HEK293 (cell line): ENCODE data around the gene STK39.

ENCODE experiments used
- CTCF ChIA-PET: fragments of 350-600 bp; formaldehyde crosslinking; extraction: SDS; loops from one replicate; lab custom pipeline; 2021; ENCODE audit warnings: antibody characterized with exemption; lab: Yijun Ruan, JAX
- POLR2A ChIA-PET: fragments of 300-600 bp; formaldehyde crosslinking; extraction: SDS; loops from one replicate; lab custom pipeline; 2020; ENCODE audit warnings: antibody characterized with exemption, inconsistent platforms; lab: Yijun Ruan, JAX
- H3K27ac ChIP-seq: fragments of 200-500 bp; sonication (Bioruptor generic); 2 replicates; pipeline ENCODE4 v1.5.1; 2014; ENCODE audit warnings: low read depth, low read length, control low read depth, inconsistent platforms; ENCODE audit errors: extremely low read depth
- H3K36me3 ChIP-seq, 2 experiments: fragments of 200-500 bp in 1 of 2; sonication (Bioruptor generic) in 1 of 2; 1 replicate in 1 of 2; 2 replicates in 1 of 2; pipeline ENCODE4 v1.5.1; 2014 to 2017; ENCODE audit warnings: inconsistent platforms in 2 of 2, low read length in 2 of 2; ENCODE audit not compliant: control insufficient read depth in 2 of 2, insufficient read depth in 1 of 2
- H3K4me1 ChIP-seq: fragments of 200-500 bp; sonication (Bioruptor generic); 2 replicates; pipeline ENCODE4 v1.5.1; 2014; ENCODE audit warnings: mild to moderate bottlenecking, low read length, inconsistent platforms; ENCODE audit not compliant: control insufficient read depth, insufficient read depth
- H3K4me3 ChIP-seq: 2 replicates; pipeline ENCODE4 v1.5.1; 2011; ENCODE audit warnings: low read depth, mild to moderate bottlenecking, control low read depth, low read length, moderate library complexity
- H3K9me3 ChIP-seq: fragments of 200-500 bp; sonication (Bioruptor generic); 2 replicates; pipeline ENCODE4 v1.5.1; 2014; ENCODE audit warnings: low read depth, low read length, inconsistent platforms; ENCODE audit not compliant: control insufficient read depth, insufficient read depth
- BCL11A ChIP-seq: fragments of 450-650 bp; formaldehyde crosslinking; IDR thresholded peaks from 2 replicates; pipeline ENCODE4 v1.5.1; 2016; ENCODE audit warnings: low read depth, missing biosample characterization, missing genetic modification characterization
- KLF7 ChIP-seq: fragments of 450-650 bp; formaldehyde crosslinking; IDR thresholded peaks from 2 replicates; pipeline ENCODE4 v1.5.1; 2016; ENCODE audit warnings: missing biosample characterization, missing genetic modification characterization, borderline replicate concordance
- PRDM1 ChIP-seq: fragments of 450-650 bp; formaldehyde crosslinking; IDR thresholded peaks from 2 replicates; pipeline ENCODE4; 2016; ENCODE audit warnings: missing biosample characterization, missing genetic modification characterization
- ZBTB1 ChIP-seq: fragments of 450-650 bp; formaldehyde crosslinking; IDR thresholded peaks from 2 replicates; pipeline ENCODE4 v1.5.1; 2016; ENCODE audit warnings: missing biosample characterization, missing genetic modification characterization
- ZBTB20 ChIP-seq: fragments of 450-650 bp; formaldehyde crosslinking; IDR thresholded peaks from 2 replicates; pipeline ENCODE4 v1.5.1; 2016; ENCODE audit warnings: missing biosample characterization, missing genetic modification characterization
- ZFP3 ChIP-seq: fragments of 450-650 bp; formaldehyde crosslinking; IDR thresholded peaks from 2 replicates; pipeline ENCODE4 v1.5.1; 2016; ENCODE audit warnings: low read depth, missing biosample characterization, missing genetic modification characterization
- ZNF23 ChIP-seq: fragments of 450-650 bp; formaldehyde crosslinking; IDR thresholded peaks from 2 replicates; pipeline ENCODE4 v1.5.1; 2016; ENCODE audit warnings: missing biosample characterization, missing genetic modification characterization, borderline replicate concordance
- ZNF366 ChIP-seq: fragments of 450-650 bp; formaldehyde crosslinking; conservative IDR thresholded peaks from 2 replicates; pipeline ENCODE4 v1.5.1; 2016; ENCODE audit warnings: missing biosample characterization, missing genetic modification characterization
- ZNF433 ChIP-seq: fragments of 450-650 bp; formaldehyde crosslinking; IDR thresholded peaks from 2 replicates; pipeline ENCODE4 v1.5.1; 2016; ENCODE audit warnings: missing biosample characterization, missing genetic modification characterization, low read depth
- ZNF530 ChIP-seq: fragments of 450-650 bp; formaldehyde crosslinking; IDR thresholded peaks from 2 replicates; pipeline ENCODE4 v1.5.1; 2016; ENCODE audit warnings: low read depth, missing biosample characterization, missing genetic modification characterization
- ZNF600 ChIP-seq: fragments of 450-650 bp; formaldehyde crosslinking; IDR thresholded peaks from 2 replicates; pipeline ENCODE4 v1.5.1; 2016; ENCODE audit warnings: missing biosample characterization, missing genetic modification characterization
- ZNF610 ChIP-seq: fragments of 450-650 bp; formaldehyde crosslinking; IDR thresholded peaks from 2 replicates; pipeline ENCODE4 v1.5.1; 2016; ENCODE audit warnings: missing biosample characterization, missing genetic modification characterization, borderline replicate concordance
- ZNF621 ChIP-seq: fragments of 450-650 bp; formaldehyde crosslinking; IDR thresholded peaks from 2 replicates; pipeline ENCODE4 v1.5.1; 2017; ENCODE audit warnings: missing biosample characterization, missing genetic modification characterization
- ZNF670 ChIP-seq: fragments of 450-650 bp; formaldehyde crosslinking; IDR thresholded peaks from 2 replicates; pipeline ENCODE4 v1.5.1; 2016; ENCODE audit warnings: missing biosample characterization, missing genetic modification characterization, low read depth
- ZNF776 ChIP-seq: fragments of 450-650 bp; formaldehyde crosslinking; IDR thresholded peaks from 2 replicates; pipeline ENCODE4 v1.5.0; 2017; ENCODE audit warnings: missing biosample characterization, missing genetic modification characterization, borderline replicate concordance
- ZNF843 ChIP-seq: fragments of 450-650 bp; formaldehyde crosslinking; IDR thresholded peaks from 2 replicates; pipeline ENCODE4 v1.5.1; 2016; ENCODE audit warnings: missing biosample characterization, missing genetic modification characterization
- ZSCAN30 ChIP-seq: fragments of 450-650 bp; IDR thresholded peaks from 2 replicates; pipeline ENCODE4 v1.5.1; 2018; ENCODE audit warnings: missing biosample characterization, mild to moderate bottlenecking, missing genetic modification characterization, moderate library complexity
- TF ChIP-seq, protein P1 (sequence below): fragments of 450-650 bp; formaldehyde crosslinking; conservative IDR thresholded peaks from 2 replicates; pipeline ENCODE4 v1.5.1; 2016; ENCODE audit warnings: low read depth, missing biosample characterization, missing genetic modification characterization

Gene STK39

DNA sequence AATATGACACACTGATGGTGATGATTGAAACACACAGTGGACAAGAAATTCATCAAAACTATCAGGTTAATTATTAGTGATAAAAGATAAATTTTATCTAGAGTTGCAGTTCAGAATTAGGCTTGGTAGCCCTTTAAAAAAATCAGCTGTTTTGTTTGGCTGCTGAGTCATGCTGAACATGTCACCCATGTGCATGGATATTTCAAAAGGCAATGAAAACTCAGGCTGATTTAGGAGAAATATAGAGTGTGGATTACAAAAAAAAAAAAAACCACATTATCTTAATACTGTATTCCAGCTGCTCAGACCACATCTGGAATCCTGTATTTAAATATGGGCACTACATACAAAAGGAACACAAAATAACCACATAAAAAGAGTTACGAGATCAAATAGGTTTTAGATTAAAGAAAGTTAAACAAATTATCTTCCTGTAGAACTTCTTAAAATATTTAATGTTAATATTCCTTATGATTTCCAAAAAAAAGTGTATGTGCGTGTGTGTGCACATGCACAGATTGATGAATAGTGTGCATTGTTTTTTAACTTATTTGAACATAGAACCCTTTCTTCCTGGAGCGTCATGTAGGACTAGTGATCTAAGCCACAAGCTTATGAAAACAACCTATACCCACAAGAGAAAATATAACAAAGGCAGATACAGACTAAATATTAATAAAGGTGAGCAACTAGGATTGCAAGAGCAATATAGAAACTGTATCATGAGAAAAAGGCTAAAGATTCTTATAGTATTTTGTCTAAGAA lies 186.2 kb downstream of the STK39 start:
- H3K36me3 ChIP-seq: peaks cover 0 to 22% of the 10 kb centered on the region in 2 experiments; a peak in 1 of 3 replicates
- POLR2A ChIA-PET: no interaction called here
- H3K4me3 ChIP-seq: no peak overlapping the region
- no peak for TF ChIP-seq ZBTB20 (tag by site-specific recombination)
- no peak for TF ChIP-seq ZSCAN30 (tag by site-specific recombination)
- TF ChIP-seq BCL11A (tag by site-specific recombination): no peak
- TF ChIP-seq, protein P1, sequence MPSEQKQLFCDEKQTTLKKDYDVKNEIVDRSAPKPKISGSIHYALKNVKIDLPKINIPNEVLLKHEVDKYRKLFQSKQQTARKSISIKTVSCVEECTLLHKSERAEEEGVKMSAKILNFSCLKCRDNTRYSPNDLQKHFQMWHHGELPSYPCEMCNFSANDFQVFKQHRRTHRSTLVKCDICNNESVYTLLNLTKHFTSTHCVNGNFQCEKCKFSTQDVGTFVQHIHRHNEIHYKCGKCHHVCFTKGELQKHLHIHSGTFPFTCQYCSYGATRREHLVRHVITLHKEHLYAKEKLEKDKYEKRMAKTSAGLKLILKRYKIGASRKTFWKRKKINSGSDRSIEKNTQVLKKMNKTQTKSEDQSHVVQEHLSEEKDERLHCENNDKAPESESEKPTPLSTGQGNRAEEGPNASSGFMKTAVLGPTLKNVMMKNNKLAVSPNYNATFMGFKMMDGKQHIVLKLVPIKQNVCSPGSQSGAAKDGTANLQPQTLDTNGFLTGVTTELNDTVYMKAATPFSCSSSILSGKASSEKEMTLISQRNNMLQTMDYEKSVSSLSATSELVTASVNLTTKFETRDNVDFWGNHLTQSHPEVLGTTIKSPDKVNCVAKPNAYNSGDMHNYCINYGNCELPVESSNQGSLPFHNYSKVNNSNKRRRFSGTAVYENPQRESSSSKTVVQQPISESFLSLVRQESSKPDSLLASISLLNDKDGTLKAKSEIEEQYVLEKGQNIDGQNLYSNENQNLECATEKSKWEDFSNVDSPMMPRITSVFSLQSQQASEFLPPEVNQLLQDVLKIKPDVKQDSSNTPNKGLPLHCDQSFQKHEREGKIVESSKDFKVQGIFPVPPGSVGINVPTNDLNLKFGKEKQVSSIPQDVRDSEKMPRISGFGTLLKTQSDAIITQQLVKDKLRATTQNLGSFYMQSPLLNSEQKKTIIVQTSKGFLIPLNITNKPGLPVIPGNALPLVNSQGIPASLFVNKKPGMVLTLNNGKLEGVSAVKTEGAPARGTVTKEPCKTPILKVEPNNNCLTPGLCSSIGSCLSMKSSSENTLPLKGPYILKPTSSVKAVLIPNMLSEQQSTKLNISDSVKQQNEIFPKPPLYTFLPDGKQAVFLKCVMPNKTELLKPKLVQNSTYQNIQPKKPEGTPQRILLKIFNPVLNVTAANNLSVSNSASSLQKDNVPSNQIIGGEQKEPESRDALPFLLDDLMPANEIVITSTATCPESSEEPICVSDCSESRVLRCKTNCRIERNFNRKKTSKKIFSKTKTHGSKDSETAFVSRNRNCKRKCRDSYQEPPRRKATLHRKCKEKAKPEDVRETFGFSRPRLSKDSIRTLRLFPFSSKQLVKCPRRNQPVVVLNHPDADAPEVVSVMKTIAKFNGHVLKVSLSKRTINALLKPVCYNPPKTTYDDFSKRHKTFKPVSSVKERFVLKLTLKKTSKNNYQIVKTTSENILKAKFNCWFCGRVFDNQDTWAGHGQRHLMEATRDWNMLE (tag by site-specific recombination): no peak
- no peak for TF ChIP-seq ZNF600
- TF ChIP-seq ZFP3 (tag by site-specific recombination): no peak
- no peak for TF ChIP-seq KLF7
- peaks cover 7% of the 10 kb centered on the region; the same call in 1 of the 2 replicates for H3K4me1 ChIP-seq
- no peaks in the 10 kb centered on the region for H3K9me3 ChIP-seq
- H3K27ac ChIP-seq: no peak overlapping the region
- CTCF ChIA-PET: interaction anchor here (0.6 kb wide), 1 partner anchor 52 kb away, joined by 4 read pairs; no protein-coding TSS in a partner anchor

DNA sequence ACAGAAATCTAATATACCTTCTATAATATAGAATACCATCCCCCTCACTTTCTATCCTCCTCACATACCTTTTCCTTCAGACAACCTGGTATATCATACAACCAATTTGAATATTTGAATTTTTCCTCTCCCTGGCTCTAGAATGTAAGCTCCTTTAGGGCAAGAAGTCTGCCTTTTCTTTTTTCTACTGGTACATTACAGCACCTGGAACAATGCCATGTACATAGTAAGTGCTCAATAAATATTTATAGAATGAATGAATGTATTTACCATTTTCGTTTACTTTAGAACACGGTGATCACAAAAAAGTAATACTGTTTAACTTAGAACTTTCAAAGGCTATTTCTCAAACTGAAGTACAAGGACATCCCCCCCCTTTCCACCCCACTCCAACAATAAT lies 187.6 kb downstream of the STK39 start:
- H3K36me3 ChIP-seq: peaks cover 0 to 22% of the 10 kb centered on the region in 2 experiments; a peak in 1 of 3 replicates
- ChIA-PET CTCF (interaction anchor here (0.7 kb wide), 1 partner anchor 1020 kb away, joined by 3 read pairs; no protein-coding TSS in a partner anchor), POLR2A (no interaction called here)
- H3K4me1 ChIP-seq: peaks cover 3% of the 10 kb centered on the region; the same call in 1 of the 2 replicates
- H3K4me3 ChIP-seq: no peak overlapping the region
- no peak overlapping the region for H3K27ac ChIP-seq
- no peak for TF ChIP-seq ZNF366 (tag by site-specific recombination)
- no peak for TF ChIP-seq ZNF433 (tag by site-specific recombination)
- no peak for TF ChIP-seq ZNF776 (tag by site-specific recombination)
- no peak for TF ChIP-seq ZBTB1 (tag by site-specific recombination)
- no peak for TF ChIP-seq ZNF670 (tag by site-specific recombination)
- no peak for TF ChIP-seq ZSCAN30 (tag by site-specific recombination)
- TF ChIP-seq ZNF621: no peak
- TF ChIP-seq ZNF530 (tag by site-specific recombination): no peak
- TF ChIP-seq ZNF843 (tag by site-specific recombination): no peak
- no peak for TF ChIP-seq ZNF23 (tag by site-specific recombination)
- TF ChIP-seq PRDM1 (tag by site-specific recombination): no peak
- no peak for TF ChIP-seq ZNF610 (tag by site-specific recombination)
- H3K9me3 ChIP-seq: no peaks in the 10 kb centered on the region
